ENCODE results near the gene SLC25A10. TPM values are rescaled to one million over a fixed set of nuclear protein-coding genes. Genes with fewer than 3 reads are reported as not detected.

SLC25A10 gene
- total and polyA plus RNA-seq, 10 of the 15 experiments (the other 5 are each of a cell fraction or from before 2014, with no cell fraction given): 0.11 to 72.7 (median 22.3) TPM

DNA sequence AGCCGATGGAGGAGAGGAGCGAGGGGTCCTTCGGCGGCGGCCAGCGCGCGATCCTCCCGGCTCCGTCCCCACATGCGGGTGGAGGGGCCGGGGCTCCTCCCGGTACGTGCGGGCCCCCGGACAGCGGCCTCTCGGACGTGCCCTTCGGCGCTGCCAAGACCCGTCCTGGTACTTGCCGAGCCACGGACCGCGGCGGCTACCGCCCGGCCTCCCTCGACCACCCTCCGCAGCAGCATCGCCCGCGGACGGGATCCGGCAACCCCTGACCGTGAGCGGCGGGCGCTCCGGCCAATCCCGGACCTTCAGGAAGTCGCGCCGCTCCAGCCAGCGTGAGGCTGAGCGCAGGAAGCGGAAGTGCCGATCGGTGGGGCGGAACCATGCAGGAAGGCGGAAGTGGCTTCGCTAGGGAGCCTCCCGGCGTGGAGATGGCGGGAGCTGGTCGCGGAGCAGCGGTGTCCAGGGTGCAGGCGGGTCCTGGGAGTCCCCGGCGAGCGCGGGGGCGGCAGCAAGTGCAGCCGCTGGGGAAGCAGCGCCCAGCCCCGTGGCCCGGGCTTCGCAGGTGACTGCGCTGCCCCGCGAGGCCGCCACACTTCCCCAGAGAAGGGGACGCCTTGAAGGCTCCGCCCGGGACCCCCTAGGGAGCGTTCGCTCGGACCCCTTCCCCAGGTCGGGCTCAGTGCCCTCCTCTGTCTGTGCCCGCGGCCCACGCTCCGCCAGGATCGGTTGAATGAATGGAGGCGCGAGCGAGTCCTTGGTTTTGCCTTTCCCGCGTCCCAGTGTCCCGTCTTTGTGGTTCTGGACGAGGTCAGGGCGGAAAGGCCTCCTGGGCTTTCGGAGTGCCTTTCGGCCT, 45.5 kb upstream of the SLC25A10 start, which contains the start of the genes CCDC137 and OXLD1 (continued):
- TF ChIP-seq NR2F1 (conservative IDR thresholded peaks at IDR 0.05): peak; percentile 42
- TF ChIP-seq NFYA (IDR thresholded peaks at IDR 0.05; ENCODE audit: borderline replicate concordance, low read depth, low read length): peak; percentile 19; the same call in 1 of the 2 replicates
- no peak for TF ChIP-seq MTA3 (IDR thresholded peaks at IDR 0.05; ENCODE audit: borderline replicate concordance, low read length)
- peak; percentile 100 for TF ChIP-seq DPF2 (IDR thresholded peaks at IDR 0.05)
- TF ChIP-seq POLR2A (IDR thresholded peaks at IDR 0.05; ENCODE audit: low read depth, low read length): peak; percentile 99
- TF ChIP-seq, protein P1, sequence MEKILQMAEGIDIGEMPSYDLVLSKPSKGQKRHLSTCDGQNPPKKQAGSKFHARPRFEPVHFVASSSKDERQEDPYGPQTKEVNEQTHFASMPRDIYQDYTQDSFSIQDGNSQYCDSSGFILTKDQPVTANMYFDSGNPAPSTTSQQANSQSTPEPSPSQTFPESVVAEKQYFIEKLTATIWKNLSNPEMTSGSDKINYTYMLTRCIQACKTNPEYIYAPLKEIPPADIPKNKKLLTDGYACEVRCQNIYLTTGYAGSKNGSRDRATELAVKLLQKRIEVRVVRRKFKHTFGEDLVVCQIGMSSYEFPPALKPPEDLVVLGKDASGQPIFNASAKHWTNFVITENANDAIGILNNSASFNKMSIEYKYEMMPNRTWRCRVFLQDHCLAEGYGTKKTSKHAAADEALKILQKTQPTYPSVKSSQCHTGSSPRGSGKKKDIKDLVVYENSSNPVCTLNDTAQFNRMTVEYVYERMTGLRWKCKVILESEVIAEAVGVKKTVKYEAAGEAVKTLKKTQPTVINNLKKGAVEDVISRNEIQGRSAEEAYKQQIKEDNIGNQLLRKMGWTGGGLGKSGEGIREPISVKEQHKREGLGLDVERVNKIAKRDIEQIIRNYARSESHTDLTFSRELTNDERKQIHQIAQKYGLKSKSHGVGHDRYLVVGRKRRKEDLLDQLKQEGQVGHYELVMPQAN (conservative IDR thresholded peaks at IDR 0.05): peak; percentile 79
- no peak for TF ChIP-seq CUX1 (IDR thresholded peaks at IDR 0.05; ENCODE audit: insufficient replicate concordance, low read depth, low read length)
- no peak for TF ChIP-seq NFXL1 (IDR thresholded peaks at IDR 0.05; ENCODE audit: borderline replicate concordance)
- TF ChIP-seq PKNOX1 (IDR thresholded peaks at IDR 0.05): peak; percentile 100
- peak; percentile 94 for TF ChIP-seq SMAD5 (IDR thresholded peaks at IDR 0.05; ENCODE audit: low read depth)
- no peak for TF ChIP-seq BCL3 (IDR thresholded peaks at IDR 0.05; ENCODE audit: borderline replicate concordance, insufficient read depth, low read depth, low read length, poor library complexity, severe bottlenecking)
- TF ChIP-seq POLR2AphosphoS5 (IDR thresholded peaks at IDR 0.05; ENCODE audit: low read length): peak; percentile 96
- peak; percentile 95 for TF ChIP-seq TAF1 (IDR thresholded peaks at IDR 0.05; ENCODE audit: borderline replicate concordance, low read depth, low read length)
- TF ChIP-seq MYC (IDR thresholded peaks at IDR 0.05; ENCODE audit: insufficient read depth, insufficient read length, insufficient replicate concordance, low read length, severe bottlenecking): peak; percentile 59
- no peak for TF ChIP-seq EP300 (IDR thresholded peaks at IDR 0.05; ENCODE audit: borderline replicate concordance in 1 of 2, control insufficient read depth in 1 of 2, low read depth in 2 of 2, low read length in 2 of 2)
- no peak; the same call in 1 of the 2 replicates for TF ChIP-seq CBFB (IDR thresholded peaks at IDR 0.05; ENCODE audit: low read depth)
- TF ChIP-seq EZH2 (IDR thresholded peaks at IDR 0.05; ENCODE audit: borderline replicate concordance, control insufficient read depth, low read depth, low read length): no peak
- 0 out of 2 replicates have a peak, but pooled peaks have one; percentile 32 for TF ChIP-seq TCF3 (IDR thresholded peaks at IDR 0.05; ENCODE audit: borderline replicate concordance, insufficient read depth, low read depth, low read length)
- TF ChIP-seq SP1 (IDR thresholded peaks at IDR 0.05; ENCODE audit: low read depth, low read length): peak; percentile 93

Measured in GM12878 (cell line).